ENCODE measurements around the gene PRKCSH. TPM values are rescaled to one million over a fixed set of nuclear protein-coding genes. Genes with fewer than 3 reads are reported as not detected.

Gene PRKCSH
- total RNA-seq = 100 to 1,000 TPM in 2 of 4 donors, 10 to 100 TPM in 2; 81.0 to 141 (median 98.7) TPM

- peak; percentile 99 for DNase-seq (ENCODE audit: extremely low spot score)
- Histone ChIP-seq H3K4me3 (peak within 1 kb of the TSS; percentile 70 to 90 (median 76)), H3K9me3 (no peaks in the 10 kb centered on the region), H3K27ac (replicated peaks in 1 of 4) (peak within 1 kb of the TSS; percentile 74 to 84 (median 80)), H3K4me1 (peaks cover 17 to 27% (median 20%) of the 10 kb centered on the region in 4 donors), H3K36me3 (peaks cover 25 to 39% (median 37%) of the 10 kb centered on the region in 4 donors), H3K27me3 (no peaks in the 10 kb centered on the region)
- intact Hi-C loops (cut with DNase I) = loop anchor here (5.0 to 10.0 kb wide), 2 partner anchors 53 to 70 kb away; partner anchors contain the start of genes EPOR and ZNF653
- TF ChIP-seq CTCF (IDR thresholded peaks at IDR 0.05) (peak; percentile 72 to 94 (median 94)), EP300 (IDR thresholded peaks at IDR 0.05) (no peak), POLR2A (IDR thresholded peaks at IDR 0.05; ENCODE audit: low read depth) (no peak), POLR2AphosphoS5 (IDR thresholded peaks at IDR 0.05) (peak; percentile 95)
- WGBS = 1% methylated on average over 37 of the region's 53 CpGs
Measured at GRCh38 chr19:11435057-11435832, at the start of gene PRKCSH, which contains the start of gene ODAD3. TSS of gene PRKCSH (plus strand) at chr19:11435635. CDS start at chr19:11436118, 483 bp downstream. TSS of gene ODAD3 (minus strand) at chr19:11435121. CDS start at chr19:11435016, 105 bp downstream.

GRCh38 chr19:11387162-11388034 is 48.0 kb upstream of the PRKCSH start:
- H3K4me3 ChIP-seq = no peak overlapping the region
- no peak for TF ChIP-seq POLR2AphosphoS5 (IDR thresholded peaks at IDR 0.05)
- no peak for TF ChIP-seq POLR2A (IDR thresholded peaks at IDR 0.05; ENCODE audit: low read depth)
- no peak for TF ChIP-seq EP300 (IDR thresholded peaks at IDR 0.05)
- TF ChIP-seq CTCF (IDR thresholded peaks at IDR 0.05) = no peak
- intact Hi-C loops (cut with DNase I) = no loop called here
- WGBS = 77% methylated on average over 19 of the region's 19 CpGs
- H3K4me1 ChIP-seq = peaks cover 17 to 20% (median 20%) of the 10 kb centered on the region in 4 donors
- H3K27ac ChIP-seq (replicated peaks in 1 of 4) = no peak overlapping the region
- no peaks in the 10 kb centered on the region for H3K36me3 ChIP-seq
- no peak for DNase-seq (ENCODE audit: extremely low spot score)
- H3K27me3 ChIP-seq = peaks cover 0 to 20% (median 16%) of the 10 kb centered on the region in 4 donors
- H3K9me3 ChIP-seq = peaks cover 0 to 12% (median 0%) of the 10 kb centered on the region in 4 donors

GRCh38 chr19:11390359-11390758 is 45.1 kb upstream of the PRKCSH start:
- Histone ChIP-seq H3K27ac (replicated peaks in 1 of 4) (no peak overlapping the region), H3K9me3 (peaks cover 0 to 12% (median 0%) of the 10 kb centered on the region in 4 donors), H3K27me3 (peaks cover 0 to 10% (median 0%) of the 10 kb centered on the region in 4 donors), H3K36me3 (no peaks in the 10 kb centered on the region), H3K4me3 (no peak overlapping the region), H3K4me1 (no peaks in the 10 kb centered on the region)
- 92% methylated on average over 2 of the region's 2 CpGs for WGBS
- TF ChIP-seq POLR2A (IDR thresholded peaks at IDR 0.05; ENCODE audit: low read depth) (no peak), POLR2AphosphoS5 (IDR thresholded peaks at IDR 0.05) (no peak), EP300 (IDR thresholded peaks at IDR 0.05) (no peak), CTCF (IDR thresholded peaks at IDR 0.05) (no peak)
- DNase-seq (ENCODE audit: extremely low spot score) = no peak
- intact Hi-C loops (cut with DNase I) = no loop called here

GRCh38 chr19:11390933-11391680 is 44.3 kb upstream of the PRKCSH start:
- TF ChIP-seq CTCF (IDR thresholded peaks at IDR 0.05) = no peak
- TF ChIP-seq POLR2AphosphoS5 (IDR thresholded peaks at IDR 0.05) = no peak
- no peak for TF ChIP-seq EP300 (IDR thresholded peaks at IDR 0.05)
- no peak for TF ChIP-seq POLR2A (IDR thresholded peaks at IDR 0.05; ENCODE audit: low read depth)
- no peaks in the 10 kb centered on the region for H3K36me3 ChIP-seq
- no peaks in the 10 kb centered on the region for H3K4me1 ChIP-seq
- peaks cover 0 to 10% (median 0%) of the 10 kb centered on the region in 4 donors for H3K27me3 ChIP-seq
- no peak overlapping the region for H3K4me3 ChIP-seq
- intact Hi-C loops (cut with DNase I) = no loop called here
- H3K9me3 ChIP-seq = peaks cover 0 to 12% (median 0%) of the 10 kb centered on the region in 4 donors
- WGBS = 80% methylated on average over 4 of the region's 4 CpGs
- H3K27ac ChIP-seq (replicated peaks in 1 of 4) = no peak overlapping the region
- no peak for DNase-seq (ENCODE audit: extremely low spot score)

All from esophagus muscularis mucosa (tissue), 4 donors.